GM13976 (cell line): ENCODE results near the gene LYPD6B.

Source experiments
- DNase-seq: peaks from one replicate; pipeline ENCODE4 v3.0.0; 2012; ENCODE audit warnings: low spot score
- CTCF ChIP-seq: IDR thresholded peaks from 2 replicates; pipeline ENCODE4 v1.5.1; 2012; ENCODE audit warnings: borderline replicate concordance, mild to moderate bottlenecking; ENCODE audit not compliant: insufficient read depth; ENCODE audit errors: extremely low read depth, missing control alignments, control extremely low read depth
- in situ Hi-C: fragments of 300-500 bp; cut with MboI; formaldehyde crosslinking; loops from one replicate; pipeline ENCODE4 v1.12.0; 2022; ENCODE audit warnings: low sequenced_read_pairs, mixed read lengths, inconsistent platforms; ENCODE audit not compliant: unreplicated experiment

The LYPD6B gene

GRCh38 chr2:148996805-148997204, 41.7 kb upstream of the LYPD6B start:
- TF ChIP-seq CTCF = no peak
- no peak for DNase-seq
- in situ Hi-C loops = loop anchor here (25.0 kb wide), 2 partner anchors 435 to 1010 kb away; no protein-coding TSS in a partner anchor

GRCh38 chr2:148998165-148998830, 40.2 kb upstream of the LYPD6B start:
- DNase-seq = no peak
- TF ChIP-seq CTCF = no peak
- in situ Hi-C loops = loop anchor here (25.0 kb wide), 2 partner anchors 436 to 1011 kb away; no protein-coding TSS in a partner anchor

- no peak for TF ChIP-seq CTCF
- in situ Hi-C loops = loop anchor here (25.0 kb wide), 2 partner anchors 437 to 1012 kb away; no protein-coding TSS in a partner anchor
- no peak for DNase-seq
Measured at GRCh38 chr2:148998831-148999200, 39.7 kb upstream of the LYPD6B start.

- DNase-seq = no peak
- TF ChIP-seq CTCF = no peak
- in situ Hi-C loops = loop anchor here (25.0 kb wide), 2 partner anchors 437 to 1012 kb away; no protein-coding TSS in a partner anchor
Measured at GRCh38 chr2:148999451-148999921, 39.0 kb upstream of the LYPD6B start.

DNA sequence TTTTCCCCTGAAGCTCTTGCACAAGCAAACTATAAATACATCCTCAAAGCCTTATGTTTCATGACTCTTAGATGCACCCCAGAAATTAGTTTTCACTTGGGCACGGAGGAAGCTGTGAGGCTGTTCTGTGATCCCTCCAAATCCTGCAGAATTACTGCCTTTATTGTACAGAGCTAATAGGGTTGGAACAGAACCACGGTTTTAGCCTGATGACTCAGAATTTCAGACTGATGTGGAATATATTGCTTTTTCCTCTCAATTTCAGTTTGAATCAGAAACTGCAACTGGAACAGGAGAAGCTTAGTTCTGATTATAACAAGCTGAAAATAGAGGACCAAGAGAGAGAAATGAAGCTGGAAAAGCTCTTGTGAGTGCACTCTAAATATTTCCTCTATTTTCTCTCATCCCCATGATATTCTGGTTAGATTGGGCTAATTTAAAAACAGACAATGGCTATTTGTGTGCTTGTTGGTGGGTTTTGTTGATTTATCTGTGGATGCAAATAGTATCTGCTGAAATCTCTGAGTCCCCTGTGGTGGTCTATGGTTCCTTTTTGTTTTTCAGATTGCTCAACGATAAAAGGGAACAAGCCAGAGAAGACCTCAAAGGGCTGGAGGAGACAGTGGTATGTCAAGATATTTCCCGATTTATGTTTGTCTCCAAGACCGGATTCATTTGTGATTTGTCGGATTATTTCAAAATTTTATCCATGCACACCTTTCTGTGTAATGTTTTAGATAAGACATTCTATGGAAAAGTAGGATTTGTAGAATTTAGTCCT, 38.2 kb upstream of the LYPD6B start:
- peak; percentile 20 for DNase-seq
- TF ChIP-seq CTCF = no peak
- in situ Hi-C loops = no loop called here

DNA sequence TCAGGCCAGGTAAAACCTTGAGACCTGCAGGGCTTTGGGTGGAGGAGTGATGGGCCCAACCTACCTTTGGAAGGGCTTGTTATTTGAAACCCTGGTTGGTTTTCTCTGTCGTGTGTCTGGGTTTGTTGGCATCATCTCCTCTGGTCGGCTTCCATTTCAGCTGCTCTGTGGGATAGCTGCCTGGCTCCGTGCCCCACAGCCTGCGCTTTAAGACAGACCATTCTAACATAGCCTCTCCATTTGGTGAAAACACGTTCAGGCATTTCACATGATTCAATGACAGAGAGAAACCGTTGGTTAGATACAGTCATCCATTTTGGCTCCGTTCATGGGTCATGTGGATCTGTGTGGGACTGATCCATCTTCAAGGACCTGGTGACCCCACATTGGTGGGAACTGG, 37.0 kb upstream of the LYPD6B start:
- TF ChIP-seq CTCF = no peak
- in situ Hi-C loops = no loop called here
- DNase-seq = peak; percentile 10
